IPS-18a (cell line): ENCODE measurements around the gene TMEFF1.

Experiments used
- H3K27ac ChIP-seq: one replicate; pipeline ENCODE4 v1.5.1; 2013; ENCODE audit warnings: low read length
- H3K27me3 ChIP-seq: one replicate; pipeline ENCODE4 v1.6.1; 2013; ENCODE audit warnings: mild to moderate bottlenecking, low read length; ENCODE audit not compliant: control insufficient read depth, insufficient read depth
- H3K36me3 ChIP-seq: one replicate; pipeline ENCODE4 v1.6.1; 2013; ENCODE audit warnings: low read depth, low read length; ENCODE audit not compliant: control insufficient read depth
- H3K4me1 ChIP-seq: one replicate; pipeline ENCODE4 v1.6.1; 2013; ENCODE audit warnings: low read depth, low read length; ENCODE audit not compliant: control insufficient read depth
- H3K4me3 ChIP-seq: one replicate; pipeline ENCODE4 v1.5.1; 2013; ENCODE audit warnings: low read length
- H3K9ac ChIP-seq: one replicate; pipeline ENCODE4 v1.6.1; 2013; ENCODE audit warnings: mild to moderate bottlenecking, low read length, moderate library complexity
- H3K9me3 ChIP-seq: one replicate; pipeline ENCODE4 v1.6.1; 2013; ENCODE audit warnings: low read depth, low read length; ENCODE audit not compliant: control insufficient read depth

TMEFF1 gene

DNA sequence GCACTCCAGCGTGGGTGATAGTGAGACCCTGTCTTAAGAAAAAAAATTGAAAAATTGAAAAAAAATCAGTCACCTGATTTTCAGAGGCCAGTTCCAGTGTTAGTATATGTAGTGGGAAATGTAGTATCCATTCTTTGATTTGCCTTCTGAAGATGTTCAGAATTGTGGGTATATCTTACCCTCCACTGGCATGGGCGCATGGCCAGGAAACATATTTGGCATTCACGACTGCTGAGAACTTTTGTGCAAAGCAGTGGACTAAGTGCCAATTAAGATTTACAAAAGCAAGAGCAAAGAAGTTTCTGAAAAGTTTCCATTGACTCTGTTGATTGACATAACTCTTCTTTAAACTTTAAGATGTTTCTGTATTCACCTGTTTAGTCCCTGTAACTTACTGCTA lies 107.3 kb downstream of the TMEFF1 start:
- H3K9me3 ChIP-seq = no peaks in the 10 kb centered on the region
- H3K27ac ChIP-seq = no peak overlapping the region
- H3K36me3 ChIP-seq = peaks cover 61% of the 10 kb centered on the region
- no peaks in the 10 kb centered on the region for H3K4me1 ChIP-seq
- H3K27me3 ChIP-seq = no peaks in the 10 kb centered on the region
- no peak overlapping the region for H3K9ac ChIP-seq
- H3K4me3 ChIP-seq = no peak overlapping the region

DNA sequence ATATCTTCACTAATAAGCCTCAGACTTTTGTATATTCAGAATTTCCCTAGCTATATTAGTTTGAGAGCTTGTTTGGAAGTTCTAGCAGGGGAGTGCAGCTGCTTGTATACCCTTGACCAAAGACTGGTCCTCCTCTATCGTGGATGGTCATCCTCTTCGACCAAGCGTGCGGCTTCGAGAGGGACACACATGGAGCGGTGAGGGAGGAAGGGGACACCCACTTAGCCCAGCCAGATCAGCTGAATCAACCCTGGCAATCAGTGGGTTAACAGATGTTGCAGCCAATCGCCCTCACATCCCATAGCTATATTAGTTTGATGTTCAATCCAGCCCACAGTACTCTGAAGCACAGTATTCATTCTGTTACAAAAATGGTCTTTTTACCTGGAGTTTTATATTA lies 108.1 kb downstream of the TMEFF1 start:
- Histone ChIP-seq H3K27me3 (no peaks in the 10 kb centered on the region), H3K9ac (no peak overlapping the region), H3K9me3 (no peaks in the 10 kb centered on the region), H3K36me3 (peaks cover 60% of the 10 kb centered on the region), H3K4me3 (no peak overlapping the region), H3K27ac (no peak overlapping the region), H3K4me1 (no peaks in the 10 kb centered on the region)

DNA sequence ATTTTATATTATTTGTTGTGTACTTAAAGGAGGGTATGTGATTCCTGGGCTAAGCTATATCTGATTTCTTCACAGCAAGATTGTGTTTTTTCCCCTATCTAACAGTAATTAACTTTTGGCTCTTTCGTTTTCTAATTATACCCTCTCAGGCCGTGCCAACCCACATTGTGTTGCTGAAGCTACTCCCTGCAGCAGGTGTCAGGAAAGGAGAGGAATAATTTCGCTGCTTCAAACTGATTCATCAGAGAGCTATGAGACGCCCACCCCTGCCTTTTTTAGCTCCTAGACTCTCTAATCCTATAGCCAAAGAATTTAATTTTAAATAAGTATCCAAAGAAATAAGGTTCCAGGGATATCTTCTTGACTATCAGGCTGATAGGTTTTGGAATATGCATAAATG lies 108.7 kb downstream of the TMEFF1 start:
- H3K27me3 ChIP-seq = no peaks in the 10 kb centered on the region
- H3K36me3 ChIP-seq = peaks cover 58% of the 10 kb centered on the region
- no peak overlapping the region for H3K4me3 ChIP-seq
- no peaks in the 10 kb centered on the region for H3K4me1 ChIP-seq
- no peaks in the 10 kb centered on the region for H3K9me3 ChIP-seq
- H3K27ac ChIP-seq = no peak overlapping the region
- no peak overlapping the region for H3K9ac ChIP-seq

DNA sequence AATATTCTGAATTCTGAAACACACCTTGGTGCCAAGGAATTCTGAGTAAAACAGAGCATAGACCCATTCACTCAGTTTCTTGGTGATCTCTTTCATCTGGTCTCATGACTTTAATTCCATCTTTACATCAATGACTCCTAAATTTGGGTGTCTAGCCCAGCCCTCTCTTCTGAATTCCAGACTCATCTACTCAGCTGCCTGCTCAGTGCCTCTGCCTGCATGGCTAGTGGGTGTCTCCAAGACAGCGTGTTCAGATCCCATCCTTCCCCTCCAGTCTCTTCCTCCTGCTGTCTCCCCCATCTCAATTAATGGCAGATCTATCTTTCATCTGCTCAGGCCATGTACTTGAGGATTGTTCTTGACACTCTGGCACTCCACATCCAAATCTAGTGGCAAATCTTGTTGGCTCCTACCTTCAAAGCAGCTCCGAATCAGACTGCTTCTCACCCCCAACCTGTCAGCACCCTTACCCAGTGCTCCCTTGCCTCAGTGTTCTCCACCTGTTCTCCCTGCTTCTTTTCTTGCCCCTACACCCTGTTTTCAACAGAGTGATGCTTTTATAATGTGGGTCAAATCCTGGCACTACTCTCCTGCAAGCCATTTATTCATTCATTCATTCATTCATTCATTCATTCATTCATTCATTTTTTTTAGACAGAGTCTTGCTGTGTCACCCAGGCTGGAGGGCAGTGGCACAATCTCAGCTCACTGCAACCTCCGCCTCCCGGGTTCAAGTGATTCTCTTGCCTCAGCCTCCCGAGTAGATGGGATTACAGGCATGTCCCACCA lies 110.3 kb downstream of the TMEFF1 start:
- no peak overlapping the region for H3K9ac ChIP-seq
- no peaks in the 10 kb centered on the region for H3K4me1 ChIP-seq
- peaks cover 52% of the 10 kb centered on the region for H3K36me3 ChIP-seq
- H3K4me3 ChIP-seq = no peak overlapping the region
- no peak overlapping the region for H3K27ac ChIP-seq
- H3K27me3 ChIP-seq = no peaks in the 10 kb centered on the region
- no peaks in the 10 kb centered on the region for H3K9me3 ChIP-seq

DNA sequence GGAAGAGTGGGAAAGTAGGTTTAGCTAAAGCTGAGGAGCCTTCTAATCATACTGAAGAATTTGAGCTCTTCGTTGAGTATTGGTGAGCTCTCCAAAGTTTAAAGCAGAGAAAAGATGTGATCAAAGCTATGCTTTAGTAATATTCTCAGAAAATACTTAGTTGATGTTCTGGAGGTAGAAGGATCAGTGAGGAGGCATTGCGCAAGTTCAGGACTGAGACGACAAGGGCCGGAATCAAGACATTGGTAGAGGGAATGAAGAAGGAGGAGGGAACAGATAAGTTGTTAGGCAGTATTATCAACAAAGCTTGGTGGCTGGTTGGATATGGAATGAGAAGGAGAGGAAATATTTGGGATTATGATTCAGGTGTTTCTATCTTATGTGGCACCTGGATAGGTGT lies 112.0 kb downstream of the TMEFF1 start:
- peaks cover 42% of the 10 kb centered on the region for H3K36me3 ChIP-seq
- H3K9me3 ChIP-seq = no peaks in the 10 kb centered on the region
- H3K4me1 ChIP-seq = no peaks in the 10 kb centered on the region
- no peak overlapping the region for H3K4me3 ChIP-seq
- no peak overlapping the region for H3K9ac ChIP-seq
- H3K27ac ChIP-seq = no peak overlapping the region
- no peaks in the 10 kb centered on the region for H3K27me3 ChIP-seq

DNA sequence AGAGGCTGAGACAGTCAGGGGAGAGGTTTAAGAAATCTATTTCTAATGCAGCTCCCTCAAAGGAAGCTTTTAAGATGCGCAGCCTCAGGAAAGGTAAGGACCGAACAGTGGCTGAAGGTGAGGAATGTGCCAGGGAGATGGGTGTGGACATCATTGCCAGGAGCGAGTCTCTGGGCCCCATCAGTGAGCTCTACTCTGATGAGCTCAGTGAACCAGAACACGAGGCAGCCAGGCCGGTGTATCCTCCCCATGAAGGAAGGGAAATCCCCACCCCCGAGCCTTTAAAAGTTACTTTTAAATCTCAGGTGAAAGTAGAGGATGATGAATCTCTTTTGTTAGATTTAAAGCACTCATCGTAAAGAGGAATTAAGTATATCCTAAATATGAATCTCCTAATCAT lies 113.1 kb downstream of the TMEFF1 start:
- H3K4me3 ChIP-seq = no peak overlapping the region

DNA sequence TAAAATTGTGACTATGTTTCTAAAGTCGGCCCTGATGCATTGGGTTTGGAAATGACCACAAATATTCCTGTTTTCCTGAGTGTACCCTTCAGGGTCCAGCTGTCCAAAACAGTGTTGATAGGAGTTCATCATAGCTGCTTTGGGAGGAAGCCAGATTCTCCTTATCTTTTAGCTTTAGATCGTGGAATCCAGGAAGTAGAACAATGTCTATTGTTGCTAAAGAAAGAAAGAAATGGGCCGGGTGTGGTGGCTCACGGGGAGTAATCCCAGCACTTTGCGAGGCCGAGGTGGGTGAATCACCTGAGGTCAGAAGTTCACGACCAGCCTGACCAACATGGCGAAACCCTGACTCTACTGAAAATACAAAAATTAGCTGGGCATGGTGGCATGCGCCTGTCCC lies 114.4 kb downstream of the TMEFF1 start:
- Histone ChIP-seq H3K36me3 (peaks cover 36% of the 10 kb centered on the region), H3K4me3 (no peak overlapping the region), H3K27ac (no peak overlapping the region), H3K9me3 (no peaks in the 10 kb centered on the region), H3K9ac (no peak overlapping the region), H3K4me1 (no peaks in the 10 kb centered on the region), H3K27me3 (no peaks in the 10 kb centered on the region)

More for the DNA sequence above, 113.1 kb downstream of the TMEFF1 start:
- Histone ChIP-seq H3K27me3 (no peaks in the 10 kb centered on the region), H3K36me3 (peaks cover 42% of the 10 kb centered on the region), H3K27ac (no peak overlapping the region), H3K9me3 (no peaks in the 10 kb centered on the region), H3K4me1 (no peaks in the 10 kb centered on the region), H3K9ac (no peak overlapping the region)

DNA sequence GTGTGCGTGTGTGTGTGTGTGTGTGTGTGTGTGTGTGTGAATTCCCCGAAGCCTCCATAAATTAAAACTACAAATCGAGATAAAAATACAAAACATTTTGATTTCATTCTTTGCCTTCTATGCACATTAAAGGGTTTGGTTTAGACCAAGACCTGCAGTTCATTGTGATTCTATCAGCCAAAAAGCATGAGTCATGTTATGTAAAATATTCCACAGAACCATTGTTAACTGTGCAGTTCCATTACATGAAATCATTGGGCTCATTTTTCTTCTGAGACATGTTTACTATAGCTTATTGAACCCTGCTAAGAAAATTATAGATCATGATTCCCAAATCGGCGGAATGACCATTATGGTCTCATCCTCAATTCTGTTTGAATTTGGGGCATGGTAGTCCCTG lies 116.6 kb downstream of the TMEFF1 start:
- no peak overlapping the region for H3K27ac ChIP-seq
- peaks cover 24% of the 10 kb centered on the region for H3K36me3 ChIP-seq
- H3K27me3 ChIP-seq = no peaks in the 10 kb centered on the region
- no peaks in the 10 kb centered on the region for H3K9me3 ChIP-seq
- H3K4me1 ChIP-seq = no peaks in the 10 kb centered on the region
- no peak overlapping the region for H3K4me3 ChIP-seq
- H3K9ac ChIP-seq = no peak overlapping the region

DNA sequence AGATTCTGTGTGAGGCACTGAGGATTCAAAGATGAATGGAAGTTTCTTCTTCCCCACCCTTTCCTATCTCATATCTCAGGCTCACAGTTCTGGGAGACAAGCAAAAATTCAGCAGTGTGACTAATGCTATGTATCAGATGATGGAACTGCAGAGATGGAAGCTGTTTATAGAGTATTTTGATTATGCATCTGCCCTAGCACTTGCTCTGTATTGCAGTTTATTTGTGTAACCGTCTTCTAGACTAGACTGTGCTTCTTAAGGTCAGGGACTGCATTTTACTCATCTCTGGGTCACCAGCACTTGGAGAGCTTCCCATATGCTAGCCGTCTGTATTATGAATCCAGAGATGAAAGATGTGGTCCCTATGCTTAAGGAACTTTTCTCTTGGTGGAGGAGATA lies 117.5 kb downstream of the TMEFF1 start:
- H3K4me1 ChIP-seq = no peaks in the 10 kb centered on the region
- H3K9ac ChIP-seq = no peak overlapping the region
- H3K27me3 ChIP-seq = no peaks in the 10 kb centered on the region
- peaks cover 17% of the 10 kb centered on the region for H3K36me3 ChIP-seq
- H3K9me3 ChIP-seq = no peaks in the 10 kb centered on the region
- H3K27ac ChIP-seq = no peak overlapping the region
- no peak overlapping the region for H3K4me3 ChIP-seq

DNA sequence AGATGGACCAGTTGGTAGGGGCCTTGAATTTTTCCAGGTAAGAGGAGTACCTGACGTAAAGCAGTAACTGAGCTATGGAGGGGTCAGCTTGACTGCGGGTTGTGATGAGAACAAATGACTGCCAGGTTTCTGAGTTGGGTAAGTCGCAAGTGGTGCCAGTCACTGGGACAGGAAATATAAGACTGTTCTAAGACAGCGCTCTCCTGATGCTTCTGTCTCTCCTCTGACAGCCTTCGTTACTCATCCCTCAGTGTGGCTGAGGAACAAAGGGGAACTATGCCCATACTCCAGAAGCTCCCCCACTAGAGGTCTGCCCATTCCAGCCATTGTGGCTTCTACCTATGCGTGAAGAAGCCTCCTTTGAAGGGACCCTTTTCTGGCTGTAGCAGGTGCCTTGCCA lies 118.2 kb downstream of the TMEFF1 start:
- H3K36me3 ChIP-seq = peaks cover 11% of the 10 kb centered on the region
- no peaks in the 10 kb centered on the region for H3K27me3 ChIP-seq
- no peak overlapping the region for H3K4me3 ChIP-seq
- H3K27ac ChIP-seq = no peak overlapping the region
- no peaks in the 10 kb centered on the region for H3K9me3 ChIP-seq
- no peak overlapping the region for H3K9ac ChIP-seq
- H3K4me1 ChIP-seq = no peaks in the 10 kb centered on the region

DNA sequence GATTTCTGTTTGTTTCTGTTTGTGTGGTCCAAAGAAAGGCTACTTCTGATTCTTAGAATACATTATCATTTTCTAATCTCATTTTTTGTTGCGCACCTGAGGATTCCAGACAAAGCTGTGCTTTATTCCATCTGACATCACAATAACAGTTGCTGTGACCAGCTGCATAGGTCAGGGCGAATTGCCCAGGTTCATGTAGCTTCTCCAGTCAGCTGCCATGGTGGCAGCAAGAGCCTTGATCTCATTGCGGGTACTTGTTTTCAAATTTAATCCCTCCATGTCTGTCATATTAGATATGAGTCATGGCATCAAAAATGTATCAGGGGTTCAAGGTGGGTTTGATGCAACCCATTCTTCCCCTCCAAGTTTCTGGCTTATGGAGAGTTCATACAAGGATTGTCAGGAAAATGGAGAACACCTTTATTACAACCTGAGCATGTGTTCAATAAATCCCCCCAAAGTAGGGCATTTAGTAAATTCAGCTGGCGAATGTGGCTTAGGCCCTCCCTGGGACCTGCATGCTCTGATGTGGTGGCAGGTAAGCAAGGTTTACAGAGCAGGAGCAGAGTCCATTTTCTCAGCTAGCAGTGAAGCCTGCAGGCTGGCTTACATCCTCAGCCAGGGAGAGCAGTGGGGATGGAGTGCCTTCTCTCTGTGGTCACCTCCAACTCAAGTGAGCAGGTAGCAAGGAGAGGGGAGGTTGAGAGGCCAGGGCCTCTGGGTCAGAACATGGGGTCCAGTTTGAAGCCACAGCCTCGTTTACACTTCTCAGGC lies 118.9 kb downstream of the TMEFF1 start:
- Histone ChIP-seq H3K4me3 (no peak overlapping the region), H3K9me3 (no peaks in the 10 kb centered on the region), H3K36me3 (peaks cover 6% of the 10 kb centered on the region), H3K9ac (no peak overlapping the region), H3K27me3 (no peaks in the 10 kb centered on the region), H3K27ac (no peak overlapping the region), H3K4me1 (no peaks in the 10 kb centered on the region)
